GM12878 (cell line): ENCODE measurements around the gene PRTN3.

Experiments used
- CHD4 ChIP-seq: fragments of 200-600 bp; sonication (generic); IDR thresholded peaks from 2 replicates; pipeline ENCODE4 v1.6.1; 2016; ENCODE audit warnings: mild to moderate bottlenecking
- CTCF ChIP-seq, 3 experiments: IDR thresholded peaks in 2 of 3; conservative IDR thresholded peaks in 1 of 3; 2 replicates each; pipeline ENCODE4 v1.5.1; 2011; ENCODE audit warnings: low read depth in 3 of 3, low read length in 3 of 3, mild to moderate bottlenecking in 3 of 3, control low read depth in 2 of 3, moderate library complexity in 2 of 3, inconsistent platforms in 1 of 3, mixed read lengths in 1 of 3; ENCODE audit not compliant: control insufficient read depth in 2 of 3, insufficient read depth in 1 of 3; ENCODE audit errors: extremely low read depth in 1 of 3
- EGR1 ChIP-seq, 2 experiments: IDR thresholded peaks; 1 replicate in 1 of 2; 2 replicates in 1 of 2; pipeline ENCODE4 v1.6.1; 2011 to 2012; ENCODE audit warnings: low read depth in 2 of 2, low read length in 2 of 2, borderline replicate concordance in 1 of 2, mild to moderate bottlenecking in 1 of 2, moderate library complexity in 1 of 2
- EZH2 ChIP-seq: IDR thresholded peaks from 2 replicates; pipeline ENCODE4 v1.6.1; 2012; ENCODE audit warnings: low read depth, mild to moderate bottlenecking, control low read depth, inconsistent platforms, low read length, borderline replicate concordance; ENCODE audit not compliant: control insufficient read depth
- KDM1A ChIP-seq: fragments of 200-600 bp; sonication (generic); IDR thresholded peaks from 2 replicates; pipeline ENCODE4 v1.6.1; 2016; ENCODE audit warnings: borderline replicate concordance
- PAX8 ChIP-seq: fragments of 450-650 bp; IDR thresholded peaks from 2 replicates; pipeline ENCODE4 v1.6.1; 2017; ENCODE audit warnings: mild to moderate bottlenecking, moderate library complexity
- POLR2A ChIP-seq: IDR thresholded peaks from 2 replicates; pipeline ENCODE4 v1.6.1; 2011; ENCODE audit warnings: low read depth, mild to moderate bottlenecking, low read length
- REST ChIP-seq: IDR thresholded peaks from 2 replicates; pipeline ENCODE4 v1.6.1; 2012; ENCODE audit warnings: mild to moderate bottlenecking, low read depth, low read length
- SP1 ChIP-seq: IDR thresholded peaks from one replicate; pipeline ENCODE4 v1.6.1; 2011; ENCODE audit warnings: low read depth, low read length
- TBL1XR1 ChIP-seq: IDR thresholded peaks from 2 replicates; pipeline ENCODE4 v1.6.1; 2012; ENCODE audit warnings: low read depth, low read length, improper control_type of control experiment
- ZBTB40 ChIP-seq: fragments of 450-650 bp; IDR thresholded peaks from 2 replicates; pipeline ENCODE4 v1.6.1; 2016; ENCODE audit warnings: mild to moderate bottlenecking, moderate library complexity, borderline replicate concordance
- TF ChIP-seq, protein P1 (sequence below): IDR thresholded peaks from 2 replicates; pipeline ENCODE4 v1.6.1; 2012; ENCODE audit warnings: improper control_type of control experiment, low read depth, low read length; ENCODE audit not compliant: insufficient replicate concordance
- TF ChIP-seq, protein P2 (sequence below): IDR thresholded peaks from 2 replicates; pipeline ENCODE4 v1.6.1; 2012; ENCODE audit warnings: low read depth, low read length, improper control_type of control experiment
- TF ChIP-seq, protein P3 (sequence below): fragments of 450-650 bp; conservative IDR thresholded peaks from 2 replicates; pipeline ENCODE4 v1.6.1; 2017; ENCODE audit warnings: mild to moderate bottlenecking, moderate library complexity

- TF ChIP-seq CHD4 (no peak), REST (no peak), ZBTB40 (no peak), KDM1A (no peak), SP1 (no peak), EGR1 (IDR thresholded peaks at IDR 0.05; ENCODE audit: borderline replicate concordance in 1 of 2, low read depth in 2 of 2, low read length in 2 of 2) (no peak), EZH2 (no peak), POLR2A (no peak), CTCF (IDR thresholded peaks at IDR 0.05 in 2 of 3, conservative IDR thresholded peaks at IDR 0.05 in 1 of 3; ENCODE audit: control insufficient read depth in 2 of 3, extremely low read depth in 1 of 3, insufficient read depth in 1 of 3, low read depth in 3 of 3, low read length in 3 of 3) (no peak), TBL1XR1 (no peak), PAX8 (no peak)
- TF ChIP-seq, protein P1, sequence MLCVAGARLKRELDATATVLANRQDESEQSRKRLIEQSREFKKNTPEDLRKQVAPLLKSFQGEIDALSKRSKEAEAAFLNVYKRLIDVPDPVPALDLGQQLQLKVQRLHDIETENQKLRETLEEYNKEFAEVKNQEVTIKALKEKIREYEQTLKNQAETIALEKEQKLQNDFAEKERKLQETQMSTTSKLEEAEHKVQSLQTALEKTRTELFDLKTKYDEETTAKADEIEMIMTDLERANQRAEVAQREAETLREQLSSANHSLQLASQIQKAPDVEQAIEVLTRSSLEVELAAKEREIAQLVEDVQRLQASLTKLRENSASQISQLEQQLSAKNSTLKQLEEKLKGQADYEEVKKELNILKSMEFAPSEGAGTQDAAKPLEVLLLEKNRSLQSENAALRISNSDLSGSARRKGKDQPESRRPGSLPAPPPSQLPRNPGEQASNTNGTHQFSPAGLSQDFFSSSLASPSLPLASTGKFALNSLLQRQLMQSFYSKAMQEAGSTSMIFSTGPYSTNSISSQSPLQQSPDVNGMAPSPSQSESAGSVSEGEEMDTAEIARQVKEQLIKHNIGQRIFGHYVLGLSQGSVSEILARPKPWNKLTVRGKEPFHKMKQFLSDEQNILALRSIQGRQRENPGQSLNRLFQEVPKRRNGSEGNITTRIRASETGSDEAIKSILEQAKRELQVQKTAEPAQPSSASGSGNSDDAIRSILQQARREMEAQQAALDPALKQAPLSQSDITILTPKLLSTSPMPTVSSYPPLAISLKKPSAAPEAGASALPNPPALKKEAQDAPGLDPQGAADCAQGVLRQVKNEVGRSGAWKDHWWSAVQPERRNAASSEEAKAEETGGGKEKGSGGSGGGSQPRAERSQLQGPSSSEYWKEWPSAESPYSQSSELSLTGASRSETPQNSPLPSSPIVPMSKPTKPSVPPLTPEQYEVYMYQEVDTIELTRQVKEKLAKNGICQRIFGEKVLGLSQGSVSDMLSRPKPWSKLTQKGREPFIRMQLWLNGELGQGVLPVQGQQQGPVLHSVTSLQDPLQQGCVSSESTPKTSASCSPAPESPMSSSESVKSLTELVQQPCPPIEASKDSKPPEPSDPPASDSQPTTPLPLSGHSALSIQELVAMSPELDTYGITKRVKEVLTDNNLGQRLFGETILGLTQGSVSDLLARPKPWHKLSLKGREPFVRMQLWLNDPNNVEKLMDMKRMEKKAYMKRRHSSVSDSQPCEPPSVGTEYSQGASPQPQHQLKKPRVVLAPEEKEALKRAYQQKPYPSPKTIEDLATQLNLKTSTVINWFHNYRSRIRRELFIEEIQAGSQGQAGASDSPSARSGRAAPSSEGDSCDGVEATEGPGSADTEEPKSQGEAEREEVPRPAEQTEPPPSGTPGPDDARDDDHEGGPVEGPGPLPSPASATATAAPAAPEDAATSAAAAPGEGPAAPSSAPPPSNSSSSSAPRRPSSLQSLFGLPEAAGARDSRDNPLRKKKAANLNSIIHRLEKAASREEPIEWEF = no peak
- TF ChIP-seq, protein P2, sequence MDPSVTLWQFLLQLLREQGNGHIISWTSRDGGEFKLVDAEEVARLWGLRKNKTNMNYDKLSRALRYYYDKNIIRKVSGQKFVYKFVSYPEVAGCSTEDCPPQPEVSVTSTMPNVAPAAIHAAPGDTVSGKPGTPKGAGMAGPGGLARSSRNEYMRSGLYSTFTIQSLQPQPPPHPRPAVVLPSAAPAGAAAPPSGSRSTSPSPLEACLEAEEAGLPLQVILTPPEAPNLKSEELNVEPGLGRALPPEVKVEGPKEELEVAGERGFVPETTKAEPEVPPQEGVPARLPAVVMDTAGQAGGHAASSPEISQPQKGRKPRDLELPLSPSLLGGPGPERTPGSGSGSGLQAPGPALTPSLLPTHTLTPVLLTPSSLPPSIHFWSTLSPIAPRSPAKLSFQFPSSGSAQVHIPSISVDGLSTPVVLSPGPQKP = no peak
- TF ChIP-seq, protein P3, sequence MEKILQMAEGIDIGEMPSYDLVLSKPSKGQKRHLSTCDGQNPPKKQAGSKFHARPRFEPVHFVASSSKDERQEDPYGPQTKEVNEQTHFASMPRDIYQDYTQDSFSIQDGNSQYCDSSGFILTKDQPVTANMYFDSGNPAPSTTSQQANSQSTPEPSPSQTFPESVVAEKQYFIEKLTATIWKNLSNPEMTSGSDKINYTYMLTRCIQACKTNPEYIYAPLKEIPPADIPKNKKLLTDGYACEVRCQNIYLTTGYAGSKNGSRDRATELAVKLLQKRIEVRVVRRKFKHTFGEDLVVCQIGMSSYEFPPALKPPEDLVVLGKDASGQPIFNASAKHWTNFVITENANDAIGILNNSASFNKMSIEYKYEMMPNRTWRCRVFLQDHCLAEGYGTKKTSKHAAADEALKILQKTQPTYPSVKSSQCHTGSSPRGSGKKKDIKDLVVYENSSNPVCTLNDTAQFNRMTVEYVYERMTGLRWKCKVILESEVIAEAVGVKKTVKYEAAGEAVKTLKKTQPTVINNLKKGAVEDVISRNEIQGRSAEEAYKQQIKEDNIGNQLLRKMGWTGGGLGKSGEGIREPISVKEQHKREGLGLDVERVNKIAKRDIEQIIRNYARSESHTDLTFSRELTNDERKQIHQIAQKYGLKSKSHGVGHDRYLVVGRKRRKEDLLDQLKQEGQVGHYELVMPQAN = no peak
Observed at GRCh38 chr19:793806-794205, 47.0 kb upstream of the PRTN3 start.
